IPS DF 4.7 (cell line): ENCODE data around the gene IL36A.

Source experiments
- DNase-seq: peaks from one replicate; pipeline ENCODE4 v3.0.0-alpha.2; 2013; ENCODE audit warnings: low spot score; ENCODE audit errors: extremely low read depth

The IL36A gene

GRCh38 chr2:113005030-113005509, at the start of gene IL36A:
TSS of gene IL36A (plus strand) at chr2:113005459. CDS start at chr2:113005872, 413 bp downstream.
- no peak for DNase-seq

- DNase-seq: no peak
Observed at GRCh38 chr2:112957511-112957910, 47.7 kb upstream of the IL36A start.

GRCh38 chr2:112958428-112959108, 46.7 kb upstream of the IL36A start:
- peak; percentile 19 for DNase-seq

GRCh38 chr2:112959109-112959812, 46.0 kb upstream of the IL36A start:
- DNase-seq: peak; percentile 9

GRCh38 chr2:112960230-112960825, 44.9 kb upstream of the IL36A start:
- no peak for DNase-seq

- DNase-seq: no peak
Observed at GRCh38 chr2:112962308-112963175, 42.7 kb upstream of the IL36A start.

GRCh38 chr2:112967023-112967422, 38.2 kb upstream of the IL36A start:
- no peak for DNase-seq

GRCh38 chr2:112972423-112973086, 32.7 kb upstream of the IL36A start:
- no peak for DNase-seq

GRCh38 chr2:112973156-112973555, 32.1 kb upstream of the IL36A start:
- DNase-seq: no peak

- no peak for DNase-seq
Observed at GRCh38 chr2:112977559-112978056, 27.7 kb upstream of the IL36A start, which contains the start of gene IL36G. TSS of gene IL36G (plus strand) at chr2:112978006. CDS start at chr2:112978639, 633 bp downstream.

GRCh38 chr2:112979731-112980130, 25.5 kb upstream of the IL36A start:
- no peak for DNase-seq

- DNase-seq: no peak
Observed at GRCh38 chr2:112980537-112980936, 24.7 kb upstream of the IL36A start.

GRCh38 chr2:112985090-112985489, 20.2 kb upstream of the IL36A start:
- no peak for DNase-seq

- no peak for DNase-seq
Observed at GRCh38 chr2:112989611-112990010, 15.6 kb upstream of the IL36A start.

GRCh38 chr2:112993831-112994230, 11.4 kb upstream of the IL36A start:
- no peak for DNase-seq

- no peak for DNase-seq
Observed at GRCh38 chr2:112994648-112995047, 10.6 kb upstream of the IL36A start.

GRCh38 chr2:112995346-112995920, 9.8 kb upstream of the IL36A start:
- DNase-seq: no peak

- DNase-seq: no peak
Observed at GRCh38 chr2:112996635-112997034, 8.6 kb upstream of the IL36A start.

- no peak for DNase-seq
Observed at GRCh38 chr2:112997151-112997550, 8.1 kb upstream of the IL36A start.

GRCh38 chr2:113000436-113000835, 4.8 kb upstream of the IL36A start:
- DNase-seq: no peak
